NB4 (cell line): ENCODE results near the gene KIF24.
"Not testable (repeated sequence)": the region's sequence is repeated elsewhere in the genome, so short reads cannot be mapped to it uniquely, and the experiment has no call there.

Experiments used
- DNase-seq: peaks from one replicate; pipeline ENCODE4 v3.0.0; 2010; ENCODE audit warnings: low read depth
- H3K4me3 ChIP-seq: one replicate; pipeline ENCODE4 v1.5.1; 2011; ENCODE audit warnings: mild to moderate bottlenecking, low read depth, low read length, moderate library complexity
- MYC ChIP-seq: IDR thresholded peaks from 2 replicates; pipeline ENCODE4 v1.6.1; 2011; ENCODE audit warnings: low read depth, low read length
- POLR2A ChIP-seq: IDR thresholded peaks from 2 replicates; pipeline ENCODE4 v1.6.1; 2011; ENCODE audit warnings: mild to moderate bottlenecking; ENCODE audit not compliant: insufficient read length; ENCODE audit errors: extremely low read depth
- TF ChIP-seq, protein P1 (sequence below): IDR thresholded peaks from 2 replicates; pipeline ENCODE4 v1.6.1; 2011; ENCODE audit warnings: low read depth, low read length
- TF ChIP-seq, protein P2 (sequence below): IDR thresholded peaks from one replicate; pipeline ENCODE4 v1.5.1; 2012; ENCODE audit warnings: low read depth, low read length

KIF24 gene

DNA sequence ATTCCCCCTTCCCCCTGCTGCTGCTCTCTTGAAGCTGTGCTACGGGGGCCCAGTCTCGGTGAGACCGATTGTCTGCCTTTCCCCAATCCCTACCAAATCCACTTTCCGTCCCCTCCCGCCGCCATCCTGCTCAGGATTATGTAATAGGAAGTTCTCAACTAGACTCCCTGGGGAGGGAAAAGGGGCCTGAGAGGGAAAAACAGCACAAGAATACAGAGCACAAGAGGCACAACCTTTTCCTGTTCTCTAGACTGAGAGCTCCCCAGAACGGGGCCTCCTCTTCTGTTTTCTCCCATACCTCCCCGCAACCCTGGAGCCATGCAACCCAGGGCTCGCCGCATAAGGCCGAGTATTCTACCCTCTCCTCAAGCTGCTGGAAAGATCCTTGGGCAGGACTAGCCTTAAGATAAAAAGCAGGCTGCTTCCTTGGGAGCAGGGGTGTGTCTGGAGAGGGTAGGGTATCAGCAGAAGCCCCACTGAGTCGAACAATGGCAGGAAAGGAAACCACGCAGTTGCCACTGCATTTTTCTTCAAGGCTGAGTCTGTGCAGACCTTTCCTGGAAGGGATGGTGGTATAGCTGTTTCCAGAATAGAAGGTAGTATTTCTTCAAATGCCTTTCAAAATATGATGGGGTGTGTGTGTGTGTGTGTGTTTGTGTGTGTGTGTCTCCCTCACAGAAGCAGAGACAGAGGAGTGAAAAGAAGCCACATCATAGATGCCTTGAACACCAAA is 34.7 kb upstream of the KIF24 start:
- TF ChIP-seq, protein P1, sequence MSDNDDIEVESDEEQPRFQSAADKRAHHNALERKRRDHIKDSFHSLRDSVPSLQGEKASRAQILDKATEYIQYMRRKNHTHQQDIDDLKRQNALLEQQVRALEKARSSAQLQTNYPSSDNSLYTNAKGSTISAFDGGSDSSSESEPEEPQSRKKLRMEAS, result no peak
- TF ChIP-seq MYC (no peak), POLR2A (no peak)
- TF ChIP-seq, protein P2, sequence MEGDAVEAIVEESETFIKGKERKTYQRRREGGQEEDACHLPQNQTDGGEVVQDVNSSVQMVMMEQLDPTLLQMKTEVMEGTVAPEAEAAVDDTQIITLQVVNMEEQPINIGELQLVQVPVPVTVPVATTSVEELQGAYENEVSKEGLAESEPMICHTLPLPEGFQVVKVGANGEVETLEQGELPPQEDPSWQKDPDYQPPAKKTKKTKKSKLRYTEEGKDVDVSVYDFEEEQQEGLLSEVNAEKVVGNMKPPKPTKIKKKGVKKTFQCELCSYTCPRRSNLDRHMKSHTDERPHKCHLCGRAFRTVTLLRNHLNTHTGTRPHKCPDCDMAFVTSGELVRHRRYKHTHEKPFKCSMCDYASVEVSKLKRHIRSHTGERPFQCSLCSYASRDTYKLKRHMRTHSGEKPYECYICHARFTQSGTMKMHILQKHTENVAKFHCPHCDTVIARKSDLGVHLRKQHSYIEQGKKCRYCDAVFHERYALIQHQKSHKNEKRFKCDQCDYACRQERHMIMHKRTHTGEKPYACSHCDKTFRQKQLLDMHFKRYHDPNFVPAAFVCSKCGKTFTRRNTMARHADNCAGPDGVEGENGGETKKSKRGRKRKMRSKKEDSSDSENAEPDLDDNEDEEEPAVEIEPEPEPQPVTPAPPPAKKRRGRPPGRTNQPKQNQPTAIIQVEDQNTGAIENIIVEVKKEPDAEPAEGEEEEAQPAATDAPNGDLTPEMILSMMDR, result no peak
- no peak for DNase-seq
- no peak overlapping the region for H3K4me3 ChIP-seq

DNA sequence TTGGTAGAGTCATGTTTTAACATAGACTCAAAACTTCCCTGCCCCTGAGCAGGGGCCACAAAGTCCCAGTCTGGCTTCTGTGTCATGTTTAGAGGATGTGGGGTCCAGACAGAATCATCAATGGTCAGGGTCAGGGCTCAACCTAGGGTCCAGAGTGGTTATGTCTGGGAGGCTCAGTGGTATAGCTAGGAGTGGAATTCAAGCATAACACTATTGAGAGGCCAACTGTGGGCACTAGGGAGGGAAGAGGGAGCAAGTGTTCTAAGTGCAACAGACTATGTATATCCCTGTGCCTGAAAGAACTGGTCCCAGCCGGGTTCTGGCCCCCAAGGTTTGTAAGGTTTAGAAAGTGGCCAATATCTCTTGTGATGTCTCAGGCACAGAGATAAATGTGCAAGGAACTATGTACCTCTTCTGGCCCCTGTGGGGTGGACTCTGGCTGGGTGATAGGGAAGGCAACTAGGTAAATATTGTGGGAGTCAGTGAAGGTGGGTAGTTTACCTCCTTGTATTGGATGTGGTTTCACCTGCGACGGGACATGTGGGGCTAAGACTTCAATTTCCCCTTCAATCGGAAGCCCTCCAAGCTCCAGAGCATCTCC is 33.6 kb upstream of the KIF24 start:
- TF ChIP-seq, protein P1, result no peak
- no peak for TF ChIP-seq MYC
- TF ChIP-seq, protein P2, result no peak
- TF ChIP-seq POLR2A, result no peak
- no peak for DNase-seq
- H3K4me3 ChIP-seq, result no peak overlapping the region

DNA sequence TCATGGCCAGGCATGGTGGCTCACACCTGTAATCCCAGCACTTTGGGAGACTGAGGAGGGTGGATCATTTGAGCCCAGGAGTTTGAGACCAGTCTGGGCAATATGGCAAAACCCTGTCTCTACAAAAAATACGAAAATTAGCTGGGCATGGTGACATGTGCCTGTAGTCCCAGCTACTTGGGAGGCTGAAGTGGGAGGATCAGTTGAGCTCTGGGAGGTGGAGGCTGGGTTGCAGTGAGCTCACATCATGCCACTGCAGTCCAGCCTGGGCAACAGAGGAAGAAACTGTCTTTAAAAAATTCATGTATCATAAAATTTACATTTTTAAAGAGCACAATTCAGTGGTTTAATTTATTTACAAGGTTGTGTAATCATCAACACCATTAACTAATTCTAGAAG is 23.9 kb upstream of the KIF24 start:
- H3K4me3 ChIP-seq, DNase-seq: not testable (repeated sequence)

DNA sequence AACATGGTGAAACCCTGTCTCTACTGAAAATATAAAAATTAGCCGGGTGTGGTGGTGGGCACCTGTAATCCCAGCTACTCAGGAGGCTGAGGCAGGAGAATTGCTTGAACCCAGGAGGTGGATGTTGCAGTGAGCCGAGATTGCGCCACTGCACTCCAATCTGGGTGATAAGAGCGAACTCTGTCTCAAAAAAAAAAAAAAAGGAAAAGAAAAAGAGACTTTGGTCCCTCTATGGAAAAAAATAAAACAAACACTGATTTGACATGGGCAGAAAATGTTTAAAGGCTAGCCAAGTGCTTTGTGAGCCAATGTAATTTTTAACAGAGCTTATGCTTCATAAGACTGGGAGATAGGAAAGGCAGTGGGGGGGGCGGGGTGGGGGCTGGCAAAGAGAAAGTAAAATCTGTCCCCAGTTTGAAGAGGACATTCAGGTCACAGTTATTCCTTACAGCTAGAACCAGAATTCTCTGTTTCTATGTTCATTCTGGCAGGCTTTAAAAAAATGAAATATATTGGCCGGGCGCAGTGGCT is 23.1 kb upstream of the KIF24 start:
- not testable (repeated sequence) for H3K4me3 ChIP-seq, DNase-seq

DNA sequence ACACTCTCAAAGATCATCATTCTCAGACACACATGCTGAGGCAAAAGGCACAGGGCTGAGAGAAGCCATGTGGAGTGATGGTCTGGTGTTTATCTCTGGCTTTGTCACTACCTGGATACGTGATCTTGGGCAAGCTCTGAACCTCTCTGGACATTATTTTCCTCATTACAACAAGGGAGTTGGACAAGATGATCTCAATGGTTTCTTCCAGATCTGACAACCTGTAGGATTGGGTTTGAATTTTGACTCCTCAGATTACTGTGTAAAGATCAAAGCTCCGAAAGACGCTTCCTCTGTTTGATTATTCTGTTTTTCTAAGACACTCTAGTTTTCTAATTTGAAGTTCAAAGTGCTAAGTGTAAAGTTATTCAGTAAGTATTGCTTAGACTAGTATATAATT is 20.3 kb upstream of the KIF24 start:
- TF ChIP-seq, protein P1, result no peak
- TF ChIP-seq, protein P2, result no peak
- TF ChIP-seq POLR2A, result no peak
- no peak for DNase-seq

DNA sequence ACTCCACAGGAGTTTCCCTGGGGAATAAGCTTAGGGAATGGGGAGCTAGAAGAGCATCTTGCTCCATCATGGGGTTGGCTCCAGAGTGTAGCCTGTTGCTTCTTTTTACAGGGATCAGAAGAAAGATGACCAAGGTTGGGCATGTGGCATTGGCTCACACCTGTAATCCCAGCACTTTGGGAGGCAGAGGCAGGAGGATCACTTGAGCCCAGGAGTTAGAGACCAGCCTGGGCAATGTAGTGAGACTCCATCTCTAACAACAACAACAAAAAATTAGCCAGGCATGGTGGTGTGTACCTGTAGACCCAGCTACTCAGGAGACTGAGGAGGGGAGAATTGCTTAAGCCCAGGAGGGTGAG is 18.7 kb upstream of the KIF24 start:
- TF ChIP-seq, protein P2, result no peak
- TF ChIP-seq MYC, result no peak
- TF ChIP-seq, protein P1, result no peak
- no peak for TF ChIP-seq POLR2A
- H3K4me3 ChIP-seq, result no peak overlapping the region
- DNase-seq, result no peak

More for the DNA sequence above, 20.3 kb upstream of the KIF24 start:
- no peak overlapping the region for H3K4me3 ChIP-seq
